Fibroblast of skin of left biceps (primary cell): ENCODE measurements around the gene EVC2.
"Not testable (repeated sequence)": the region's sequence is repeated elsewhere in the genome, so short reads cannot be mapped to it uniquely, and the experiment has no call there.

Experiments
- DNase-seq, 2 experiments: peaks; one replicate each; pipeline ENCODE4 v3.0.0-alpha.2; 2013; ENCODE audit warnings: low read depth in 2 of 2

EVC2 gene

DNA sequence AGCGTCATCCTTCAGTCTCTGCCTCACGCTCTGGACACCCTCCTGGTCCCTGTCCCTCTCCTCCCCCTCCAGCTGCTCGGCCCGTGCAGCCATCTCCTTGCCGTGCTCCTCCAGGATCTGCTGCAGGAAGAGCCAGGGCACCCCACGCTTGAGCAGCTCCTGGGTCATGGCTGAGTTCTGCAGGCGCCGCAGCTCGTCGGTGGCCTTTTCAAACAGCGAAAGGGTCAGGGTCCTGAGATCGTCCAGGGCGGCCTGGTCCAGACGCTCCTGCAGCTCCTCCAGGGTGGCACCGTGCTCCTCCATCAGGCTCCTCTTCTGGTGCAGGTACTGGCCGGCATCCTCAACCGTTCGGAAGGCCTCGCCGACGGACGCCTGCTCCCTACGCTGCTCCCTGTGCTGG is 85.8 kb downstream of the EVC2 start:
- no peak for DNase-seq

DNA sequence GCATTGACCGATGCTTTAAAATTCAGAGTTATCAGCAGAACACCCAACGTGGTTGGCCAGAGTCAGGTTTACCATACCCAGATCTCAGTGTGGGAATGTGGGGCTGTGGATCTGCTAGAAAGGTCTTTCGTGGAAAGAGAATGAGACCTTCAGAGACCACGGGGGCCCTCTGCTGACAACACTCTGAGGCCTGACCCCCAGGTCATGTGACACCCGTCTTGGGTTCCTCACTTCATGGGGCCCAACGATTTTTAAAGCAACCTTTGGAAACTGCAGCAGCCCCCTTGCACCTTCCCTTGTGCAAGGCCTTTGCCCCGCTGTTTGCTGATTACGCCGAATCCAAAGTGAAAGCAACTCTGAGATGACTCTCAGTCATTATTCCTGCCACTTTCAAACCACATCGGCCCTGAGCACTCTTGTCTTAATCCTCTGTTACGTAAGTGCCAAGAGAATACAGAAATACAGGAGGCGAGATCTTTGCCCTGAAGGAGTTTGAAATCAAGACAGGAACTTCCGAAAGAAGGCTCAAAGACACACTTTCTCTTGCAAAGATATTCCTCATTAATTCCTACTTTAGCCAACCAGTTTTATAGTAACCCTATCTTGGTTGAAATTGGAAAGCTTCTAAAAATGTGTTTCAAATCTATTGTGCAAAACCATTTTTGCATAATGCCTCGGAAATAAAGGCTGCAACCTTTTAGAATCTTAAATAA is 88.3 kb downstream of the EVC2 start:
- DNase-seq = no peak

DNA sequence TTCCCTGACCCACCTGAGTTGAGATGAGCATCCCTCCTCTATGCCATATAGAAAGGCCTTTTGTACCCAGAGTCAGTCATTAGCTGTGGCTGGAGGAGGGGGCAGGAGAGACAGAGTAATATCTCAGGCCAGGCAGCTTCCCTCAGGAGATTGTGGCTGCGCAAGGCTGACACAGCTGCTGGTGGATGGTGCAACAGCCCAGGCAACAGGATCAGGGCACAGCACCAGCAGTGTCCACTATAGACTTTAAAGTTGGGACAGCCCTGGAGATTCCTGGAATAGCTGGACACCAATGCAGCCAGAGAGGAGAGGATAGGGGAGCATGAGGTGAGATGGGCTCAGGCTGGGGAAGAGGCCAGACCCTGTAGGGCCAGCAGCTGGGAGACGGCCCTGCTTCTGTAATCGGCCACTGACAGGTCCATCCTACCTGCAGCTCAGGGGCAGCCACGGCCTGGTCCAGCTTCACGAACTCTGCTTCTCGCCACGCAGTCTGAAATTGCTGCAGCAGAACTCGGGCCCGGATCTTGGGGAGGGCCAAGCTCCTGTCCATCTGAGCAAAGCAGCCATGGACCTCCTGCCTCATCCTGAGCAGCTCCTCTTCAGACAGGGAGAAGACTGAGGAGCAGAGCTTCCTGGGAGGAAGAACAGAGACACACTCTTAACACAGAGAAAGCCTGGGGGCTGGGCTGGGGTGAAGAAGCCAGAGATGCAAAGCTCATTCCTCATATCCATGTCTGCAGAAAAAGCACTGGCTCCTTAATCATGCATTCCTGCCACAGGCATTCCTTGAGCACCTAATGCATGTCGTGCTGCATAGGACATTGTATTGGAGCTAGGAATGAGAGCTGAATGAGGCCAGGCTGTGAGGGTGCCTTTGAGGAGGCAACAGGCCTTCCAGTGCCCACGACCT is 90.1 kb downstream of the EVC2 start:
- no peak for DNase-seq

DNA sequence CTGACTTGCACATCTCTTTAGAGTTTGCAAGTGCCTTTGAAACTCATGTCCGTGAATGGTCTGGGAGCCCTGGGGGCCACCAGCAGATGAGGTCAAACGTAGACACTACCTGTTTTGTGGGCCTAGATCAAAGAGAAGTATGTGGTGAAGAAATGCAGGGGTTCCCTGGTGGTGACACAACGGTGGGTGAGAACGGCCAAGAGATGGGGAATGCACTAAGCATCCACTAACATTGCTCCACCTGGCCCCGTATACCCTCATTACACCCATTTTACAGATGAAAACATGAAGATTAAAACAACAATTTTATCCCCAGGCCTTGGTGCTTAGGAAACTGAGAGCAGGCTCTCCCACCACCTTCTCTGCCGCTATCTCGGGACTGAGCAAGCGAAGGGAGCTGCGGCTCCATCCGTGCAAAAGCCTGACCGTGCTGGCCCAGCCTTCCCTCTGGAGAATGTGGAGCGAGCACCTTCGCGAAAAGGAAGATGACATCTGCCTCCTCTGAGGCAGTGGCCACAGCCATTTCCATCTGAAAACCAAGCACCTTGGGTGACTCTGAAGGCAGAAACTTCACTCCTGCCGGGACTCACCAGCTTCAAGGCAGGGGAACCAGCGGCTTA is 91.9 kb downstream of the EVC2 start:
- no peak for DNase-seq

GRCh38 chr4:5615496-5616075 is 92.8 kb downstream of the EVC2 start:
- DNase-seq = no peak

DNA sequence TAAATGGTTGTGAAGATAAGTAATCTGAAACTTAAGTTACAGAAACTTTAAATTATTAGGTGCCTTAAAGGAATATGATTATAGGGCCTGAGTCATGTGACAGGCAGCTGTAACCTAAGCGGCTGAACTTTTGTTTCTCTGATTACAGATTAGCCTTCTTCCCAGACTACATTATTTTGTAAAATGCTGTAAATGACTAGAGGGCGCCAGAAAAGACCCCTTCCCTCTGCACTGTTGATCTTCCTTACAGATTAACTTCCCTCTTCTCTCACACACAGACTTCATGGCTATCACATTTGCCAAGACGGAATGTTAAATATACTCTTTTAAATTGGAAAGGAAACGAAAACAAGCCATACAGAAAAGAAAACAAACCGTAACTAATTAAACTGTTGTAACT is 96.6 kb downstream of the EVC2 start:
- DNase-seq = no peak

DNA sequence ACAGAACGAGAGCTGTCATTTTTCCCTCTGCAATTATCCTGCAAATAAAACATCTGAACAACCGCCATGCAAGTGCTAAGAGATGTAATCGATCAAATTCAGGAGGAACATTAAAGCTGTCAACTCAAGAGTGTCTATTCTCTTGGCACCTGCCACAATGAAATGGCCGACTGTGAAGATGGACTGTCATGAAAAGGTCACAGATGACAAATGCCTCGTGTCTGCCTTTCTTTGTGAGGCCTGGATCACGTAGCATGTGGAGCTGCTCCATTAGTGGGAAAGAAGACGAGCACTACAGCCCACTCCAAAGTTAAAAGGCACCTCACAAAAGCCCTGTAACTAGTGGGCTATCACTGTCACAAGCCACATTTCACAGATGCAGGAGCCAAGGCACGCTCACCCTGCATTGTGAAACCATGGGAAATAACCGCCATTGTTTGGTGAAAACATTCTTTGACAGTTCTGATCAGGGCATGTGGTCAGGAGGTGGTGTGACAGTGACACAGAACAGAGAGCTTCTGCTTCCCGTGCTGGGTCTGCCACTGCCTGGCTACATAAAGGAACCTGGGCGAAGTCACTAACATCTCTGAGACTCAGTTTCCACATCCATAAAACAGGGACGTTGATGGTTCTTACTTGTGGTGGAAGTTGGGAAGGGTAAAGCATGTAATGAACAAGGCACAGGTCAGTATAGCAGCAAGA is 98.9 kb downstream of the EVC2 start:
- DNase-seq = no peak

DNA sequence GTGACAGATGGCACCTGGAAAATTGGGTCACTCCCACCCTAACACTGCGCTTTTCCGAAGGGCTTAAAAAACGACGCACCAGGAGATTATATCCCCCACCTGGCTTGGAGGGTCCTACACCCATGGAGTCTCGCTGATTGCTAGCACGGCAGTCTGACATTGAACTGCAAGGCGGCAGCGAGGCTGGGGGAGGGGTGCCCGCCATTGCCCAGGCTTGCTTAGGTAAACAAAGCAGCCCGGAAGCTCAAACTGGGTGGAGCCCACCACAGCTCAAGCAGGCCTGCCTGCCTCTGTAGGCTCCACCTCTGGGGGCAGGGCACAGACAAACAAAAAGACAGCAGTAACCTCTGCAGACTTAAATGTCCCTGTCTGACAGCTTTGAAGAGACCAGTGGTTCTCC is 114.5 kb downstream of the EVC2 start:
- not testable (repeated sequence) for DNase-seq

GRCh38 chr4:5592272-5592671 is 116.1 kb downstream of the EVC2 start:
- no peak for DNase-seq

- no peak for DNase-seq
These were observed 118.9 kb downstream of the EVC2 start for GRCh38 chr4:5589495-5589894.

DNA sequence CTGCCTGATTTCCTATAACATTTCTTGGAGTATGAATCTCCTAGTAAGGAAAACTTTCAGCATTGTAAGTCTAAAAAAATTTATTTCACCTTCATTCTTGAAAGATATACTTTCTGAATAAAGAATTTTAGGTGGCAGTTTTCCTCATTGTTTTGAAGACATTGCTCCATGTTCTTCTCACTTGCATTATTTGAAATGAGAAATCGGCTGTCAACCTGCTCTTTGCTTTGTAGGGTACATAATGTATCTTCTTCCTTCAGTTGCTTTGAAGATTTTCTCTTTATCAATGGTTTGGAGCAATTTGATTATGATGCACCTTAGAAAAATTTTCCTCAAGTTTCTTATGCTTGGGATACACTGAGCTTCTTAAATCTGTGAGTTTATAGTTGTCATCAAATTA is 120.3 kb downstream of the EVC2 start:
- no peak for DNase-seq

DNA sequence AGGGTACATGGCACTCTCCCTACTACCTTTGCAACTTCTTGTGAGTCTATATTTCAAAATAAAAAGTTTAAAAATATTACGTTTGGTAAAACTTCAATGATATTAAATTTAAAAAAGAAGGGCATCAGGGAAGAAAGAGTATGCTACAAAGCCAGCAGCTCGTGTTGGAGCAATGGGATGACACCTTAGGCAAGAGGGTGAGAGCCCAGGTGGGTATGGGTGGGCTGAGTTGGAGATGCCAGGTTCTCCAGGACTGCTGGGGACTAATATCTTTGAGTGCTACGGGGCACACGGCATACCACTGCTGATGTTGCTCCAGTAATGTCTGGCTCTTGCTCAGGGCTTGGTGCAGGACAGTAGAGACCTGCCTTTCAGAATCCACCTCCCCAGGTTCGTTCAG is 132.4 kb downstream of the EVC2 start:
- DNase-seq = no peak

DNA sequence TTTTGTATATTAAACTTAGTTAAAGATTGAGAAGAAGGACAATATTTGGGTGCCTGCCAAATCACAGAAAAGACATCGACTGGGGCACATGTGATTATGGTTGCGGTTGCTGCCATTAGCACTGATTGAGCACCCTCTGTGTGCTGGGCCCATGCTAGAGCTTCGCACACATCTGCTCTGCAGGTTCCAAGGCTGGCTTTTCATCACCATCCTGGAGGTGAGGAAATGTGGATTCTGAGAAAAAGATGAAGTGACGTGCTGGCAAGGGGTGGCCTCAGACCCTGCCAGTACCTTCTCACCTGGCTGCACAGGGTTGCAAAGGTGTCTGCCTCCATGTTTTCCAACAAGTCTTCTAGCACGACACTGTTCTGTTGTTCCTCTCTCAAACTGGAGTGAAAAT is 134.0 kb downstream of the EVC2 start:
- no peak for DNase-seq

DNA sequence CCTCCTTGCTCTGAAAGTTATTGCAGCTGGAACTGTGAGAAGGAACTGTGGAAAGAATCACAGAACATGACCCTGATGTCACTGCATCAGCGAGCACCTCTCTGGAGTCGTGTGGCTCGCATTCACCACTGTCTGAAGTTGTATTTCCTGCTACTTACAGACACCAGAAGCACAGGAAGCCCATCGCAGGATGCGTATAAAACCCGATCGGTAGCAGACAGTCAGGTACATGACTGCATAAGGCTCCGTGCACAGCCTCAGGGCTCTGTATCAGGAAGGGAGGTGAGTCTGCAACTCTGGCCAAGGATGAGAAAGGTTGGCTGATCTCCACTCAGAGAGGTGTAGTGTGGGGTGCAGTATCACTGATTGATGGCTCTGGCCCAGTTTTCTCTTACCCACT is 134.4 kb downstream of the EVC2 start:
- no peak for DNase-seq

GRCh38 chr4:5572751-5573150 is 135.6 kb downstream of the EVC2 start:
- DNase-seq = no peak

DNA sequence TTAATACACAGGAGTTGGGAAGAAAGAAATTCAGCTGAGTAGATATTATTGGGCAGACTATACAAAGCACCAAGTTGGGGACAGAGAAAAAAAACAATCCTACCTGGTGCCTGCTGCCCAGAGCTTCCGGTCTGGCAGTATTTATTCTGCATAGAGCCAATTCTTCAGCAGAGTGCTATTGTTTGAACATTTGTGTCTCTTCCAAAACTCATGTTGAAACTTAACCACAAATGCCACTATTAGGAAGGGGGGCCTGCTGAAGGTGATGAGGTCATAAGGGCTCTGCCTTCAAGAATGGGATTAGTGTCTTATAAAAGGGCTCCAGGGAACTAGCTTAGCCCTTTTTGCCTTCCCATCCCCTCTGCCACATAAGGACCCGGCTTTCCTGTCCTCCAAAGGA is 136.2 kb downstream of the EVC2 start:
- no peak for DNase-seq

GRCh38 chr4:5571646-5572045 is 136.7 kb downstream of the EVC2 start:
- DNase-seq = no peak

GRCh38 chr4:5569451-5569850 is 138.9 kb downstream of the EVC2 start:
- DNase-seq = no peak

- no peak for DNase-seq
These were observed 139.4 kb downstream of the EVC2 start for GRCh38 chr4:5568931-5569330.

DNA sequence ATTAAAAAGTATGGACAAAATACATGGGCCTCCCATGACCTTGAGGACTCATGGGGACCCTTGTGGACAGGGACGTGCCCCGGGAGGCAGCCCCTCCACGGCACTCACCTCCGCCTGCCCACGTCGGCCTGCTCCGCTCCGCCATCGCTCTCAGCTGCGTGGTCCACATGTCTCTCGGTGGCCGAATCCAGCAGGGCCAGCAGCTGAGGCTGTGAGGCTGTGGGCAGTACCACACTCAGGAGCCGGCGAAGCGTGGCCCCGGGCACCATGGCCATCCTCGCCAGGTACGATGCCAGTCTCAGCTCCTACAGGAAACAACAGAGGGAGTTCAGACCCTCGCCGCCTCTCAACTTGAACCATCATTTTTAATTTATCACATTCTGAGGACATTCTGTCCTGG is 140.0 kb downstream of the EVC2 start:
- DNase-seq = no peak

GRCh38 chr4:5566991-5567390 is 141.4 kb downstream of the EVC2 start:
- DNase-seq = no peak

DNA sequence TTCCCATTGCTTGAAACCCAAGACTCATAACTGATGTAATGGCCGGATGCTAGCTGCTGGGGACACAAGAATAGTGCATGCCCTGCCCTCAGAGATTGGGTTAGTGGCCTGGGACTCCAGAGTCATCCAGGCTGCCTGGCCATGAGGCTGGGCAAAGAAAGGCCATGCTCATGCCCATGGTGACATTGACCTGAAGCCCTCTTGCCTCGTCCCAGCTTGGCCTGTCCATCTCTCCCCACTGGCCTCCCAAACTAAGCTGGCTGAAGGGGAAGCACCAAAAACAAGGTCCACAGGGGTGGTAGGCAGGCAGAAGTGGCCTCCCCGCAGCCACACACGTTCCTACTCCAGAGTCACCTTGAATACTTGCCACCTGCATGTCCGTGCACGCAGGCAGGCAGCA is 141.8 kb downstream of the EVC2 start:
- DNase-seq = no peak
